ENCODE results near the gene INPP5A. TPM values are rescaled to one million over a fixed set of nuclear protein-coding genes. Genes with fewer than 3 reads are reported as not detected.

Gene INPP5A
- total RNA-seq, 1 experiment from 2014 or later: 32.1 TPM

- DNase-seq (ENCODE audit: low read depth): no peak
Measured at GRCh38 chr10:132611026-132611910, 73.7 kb downstream of the INPP5A start.

- no peak for DNase-seq (ENCODE audit: low read depth)
Measured at GRCh38 chr10:132611986-132612385, 74.4 kb downstream of the INPP5A start.

GRCh38 chr10:132612571-132613504 is 75.3 kb downstream of the INPP5A start:
- DNase-seq (ENCODE audit: low read depth): no peak

DNA sequence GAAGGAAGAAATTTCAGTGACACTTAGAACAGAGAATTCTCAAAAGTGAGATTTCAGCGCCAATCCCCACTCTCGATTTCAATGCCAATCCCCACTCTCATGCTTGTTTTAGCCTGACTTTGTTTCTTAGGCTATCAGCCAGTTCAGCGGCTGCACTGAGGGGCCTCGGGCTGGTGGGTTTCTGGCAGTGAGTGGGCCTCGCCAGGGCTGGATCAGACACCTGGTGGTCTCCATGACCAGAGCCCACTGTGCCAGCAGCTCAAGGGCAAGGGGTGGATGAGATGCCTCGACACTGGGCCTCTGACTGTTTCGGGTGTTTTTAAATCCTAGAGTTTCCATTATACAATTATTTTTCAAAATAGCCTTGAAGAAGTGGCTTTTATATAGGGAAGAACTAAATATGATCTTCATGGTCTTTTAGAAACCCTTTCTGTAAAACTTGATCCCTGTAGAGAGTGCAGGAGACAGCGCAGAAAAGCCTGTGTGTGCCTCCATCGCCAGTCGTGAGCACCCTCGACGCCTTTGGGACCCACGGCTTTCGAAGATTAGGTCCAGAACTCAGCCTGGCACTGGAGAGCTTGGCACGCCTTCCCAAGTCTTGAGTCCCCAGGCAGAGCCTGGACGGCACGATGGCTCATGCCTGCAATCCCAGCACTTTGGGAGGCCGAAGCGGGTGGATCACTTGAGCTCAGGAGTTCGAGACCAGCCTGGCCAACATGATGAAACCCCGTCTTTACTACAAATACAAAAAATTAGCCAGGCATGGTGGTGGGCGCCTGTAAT is 76.2 kb downstream of the INPP5A start:
- no peak for DNase-seq (ENCODE audit: low read depth)

GRCh38 chr10:132614431-132615340 is 77.1 kb downstream of the INPP5A start:
- DNase-seq (ENCODE audit: low read depth): no peak

GRCh38 chr10:132615341-132616169 is 78.0 kb downstream of the INPP5A start:
- no peak for DNase-seq (ENCODE audit: low read depth)

DNA sequence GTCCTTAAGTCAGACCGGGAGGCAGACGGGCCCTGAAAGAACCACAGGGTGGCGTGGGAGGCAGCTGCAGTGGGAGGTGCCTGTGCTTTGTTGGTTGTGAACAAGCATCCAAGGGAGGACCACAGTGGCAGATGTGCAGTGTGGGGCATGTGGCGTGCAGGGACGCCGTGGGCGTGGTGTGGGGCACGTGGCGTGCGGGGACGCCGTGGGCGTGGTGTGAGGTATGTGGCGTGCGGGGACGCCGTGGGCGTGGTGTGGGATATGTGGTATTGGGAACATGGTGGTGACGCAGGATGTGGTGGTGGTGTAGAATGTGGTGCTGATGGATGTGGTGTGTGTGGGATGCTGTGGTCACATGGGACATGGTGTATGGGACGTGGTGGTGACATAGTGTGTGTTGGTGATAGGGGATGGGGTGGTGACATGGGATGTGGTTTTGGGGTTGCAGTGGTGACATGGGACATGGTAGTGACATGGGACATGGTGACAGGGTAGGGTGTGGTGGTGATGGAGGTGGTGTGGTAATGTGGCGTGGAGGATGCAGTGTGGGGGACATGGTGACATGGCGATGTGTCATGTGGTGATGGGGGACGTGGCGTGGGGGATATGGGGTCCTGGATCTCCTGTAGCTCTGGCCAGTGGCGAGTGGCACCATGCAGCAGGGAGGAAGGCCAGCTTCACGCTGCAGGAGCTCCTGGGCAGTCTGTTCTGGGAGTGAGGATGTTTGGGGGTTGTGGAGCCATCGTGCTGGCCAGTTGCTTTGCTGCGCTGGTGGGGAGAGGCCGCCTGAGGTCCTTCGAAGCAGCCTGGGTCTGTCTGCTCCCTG is 78.8 kb downstream of the INPP5A start:
- DNase-seq (ENCODE audit: low read depth): no peak

- DNase-seq (ENCODE audit: low read depth): no peak
Measured at GRCh38 chr10:132616996-132617736, 79.6 kb downstream of the INPP5A start.

- no peak for DNase-seq (ENCODE audit: low read depth)
Measured at GRCh38 chr10:132617737-132618052, 80.1 kb downstream of the INPP5A start.

DNA sequence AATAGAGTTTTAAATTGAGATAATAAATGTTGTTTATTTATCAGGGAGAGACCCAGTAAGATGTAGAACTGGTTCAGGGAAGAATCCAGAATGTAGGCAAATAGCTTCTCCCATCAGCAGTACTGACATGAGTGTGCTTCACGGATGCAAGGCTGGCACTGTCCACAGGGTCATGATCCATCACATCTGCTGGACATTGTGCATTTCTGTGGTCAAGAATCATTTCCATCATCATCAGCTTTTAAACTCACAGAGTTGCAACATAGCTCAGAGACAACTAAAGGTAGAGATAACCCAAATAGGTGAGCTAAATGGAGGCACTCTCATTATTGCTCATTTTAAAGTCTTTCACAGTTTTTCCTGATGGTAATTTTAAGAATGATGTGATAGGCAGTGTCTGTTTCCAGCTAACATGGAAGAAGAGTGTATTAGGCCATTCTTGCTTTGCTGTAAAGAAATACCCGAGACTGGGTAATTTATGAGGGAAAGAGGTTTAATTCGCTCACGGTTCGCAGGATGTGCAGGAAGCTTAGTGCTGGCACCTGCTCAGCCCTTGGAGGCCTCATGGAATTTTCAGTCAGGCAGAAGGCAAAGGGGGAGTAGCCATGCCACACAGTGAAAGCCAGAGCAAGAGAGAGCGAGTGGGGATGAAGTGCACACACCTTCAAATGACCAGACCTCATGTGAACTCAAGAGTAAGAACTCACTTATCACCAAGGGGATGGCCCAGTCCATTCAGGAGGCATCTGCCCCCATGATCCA is 80.8 kb downstream of the INPP5A start:
- no peak for DNase-seq (ENCODE audit: low read depth)

- no peak for DNase-seq (ENCODE audit: low read depth)
Measured at GRCh38 chr10:132619927-132620326, 82.3 kb downstream of the INPP5A start.

GRCh38 chr10:132624061-132624846 is 86.7 kb downstream of the INPP5A start:
- DNase-seq (ENCODE audit: low read depth): no peak

DNA sequence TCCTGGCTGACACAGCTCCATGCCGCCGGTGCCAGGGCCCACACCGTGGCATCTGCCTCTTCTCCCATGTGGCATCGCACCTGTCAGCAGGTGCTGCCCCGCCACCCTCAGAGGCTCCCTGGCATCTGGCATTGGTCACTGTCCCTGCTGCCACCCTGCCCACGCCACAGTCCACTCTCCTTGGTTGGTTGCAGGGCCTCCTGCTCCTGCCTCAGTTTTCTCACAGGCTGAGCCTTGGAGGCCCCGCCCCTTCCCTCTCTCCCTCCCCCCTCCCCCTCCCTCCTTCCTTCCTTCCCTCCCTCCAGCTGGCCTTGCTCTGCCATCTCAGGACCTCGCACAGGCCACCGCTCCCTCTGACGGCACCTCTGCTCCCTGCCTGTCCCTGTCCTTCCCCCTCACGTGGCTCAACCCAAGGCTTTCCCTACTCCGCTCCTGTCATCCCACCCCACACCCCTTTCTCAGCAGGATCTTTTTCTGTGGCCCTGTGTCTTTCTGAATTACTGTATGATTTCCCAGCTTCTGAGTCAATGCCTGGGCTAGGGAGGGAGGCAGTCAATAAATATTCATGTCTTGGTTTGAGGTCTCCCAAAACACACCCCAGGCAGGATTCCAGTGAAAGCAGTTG is 87.4 kb downstream of the INPP5A start:
- no peak for DNase-seq (ENCODE audit: low read depth)

GRCh38 chr10:132626019-132626760 is 88.6 kb downstream of the INPP5A start:
- DNase-seq (ENCODE audit: low read depth): no peak

All from Daoy (cell line).